PC-3 (cell line): ENCODE data around the gene CD99L2. TPM values are rescaled to one million over a fixed set of nuclear protein-coding genes. Genes with fewer than 3 reads are reported as not detected.
A peak's percentile ranks its signal among the peaks of the same experiment; 100 is the strongest.

Experiments
- ATAC-seq: fragments of 200-7000 bp; cut with Tn5 transposase; 2 replicates; pipeline ENCODE4 v1.9.1; 2020; ENCODE audit warnings: mild to moderate bottlenecking, moderate library complexity
- BruUV-seq: library from RNA; stranded (reverse); fragments of 400-500 nt; replicated peaks from 2 replicates; lab custom pipeline; 2021; lab: Mats Ljungman, UMichigan
- CTCF ChIA-PET: fragments of 300-600 bp; sonication (Branson Sonifier 250); formaldehyde crosslinking; loops from one replicate; lab custom pipeline; 2022; ENCODE audit warnings: antibody characterized with exemption; lab: Charles Lee
- POLR2A ChIA-PET: fragments of 300-600 bp; sonication (Branson Sonifier 250); formaldehyde crosslinking; loops from one replicate; lab custom pipeline; 2022; ENCODE audit warnings: antibody characterized with exemption; ENCODE audit not compliant: unreplicated experiment; lab: Charles Lee
- DNase-seq: peaks from one replicate; pipeline ENCODE4 v3.0.0-alpha.2; 2015
- H2AFZ ChIP-seq: fragments of 300-600 bp; sonication (generic); 2 replicates; pipeline ENCODE4 v1.6.0; 2016; ENCODE audit warnings: antibody characterized with exemption, low read length
- H3F3A ChIP-seq: fragments of 300-600 bp; sonication (generic); one replicate; pipeline ENCODE4 v1.6.0; 2017; ENCODE audit warnings: antibody characterized with exemption, low read length, control low read depth, mild to moderate bottlenecking; ENCODE audit not compliant: unreplicated experiment
- H3K27ac ChIP-seq: fragments of 300-600 bp; sonication (generic); 2 replicates; pipeline ENCODE4 v1.5.1; 2016; ENCODE audit warnings: mild to moderate bottlenecking, low read length
- H3K27me3 ChIP-seq: fragments of 300-600 bp; sonication (generic); 2 replicates; pipeline ENCODE4 v1.6.1; 2016; ENCODE audit warnings: low read length, mixed read lengths
- H3K36me3 ChIP-seq: fragments of 300-600 bp; sonication (generic); 2 replicates; pipeline ENCODE4 v1.6.1; 2016; ENCODE audit warnings: low read depth, mixed run types, low read length, mixed read lengths
- H3K4me1 ChIP-seq: fragments of 300-600 bp; sonication (generic); 2 replicates; pipeline ENCODE4 v1.5.1; 2016; ENCODE audit warnings: low read length; ENCODE audit not compliant: insufficient read depth
- H3K4me2 ChIP-seq: fragments of 300-600 bp; sonication (generic); 2 replicates; pipeline ENCODE4 v1.6.0; 2016; ENCODE audit warnings: low read length
- H3K4me3 ChIP-seq: fragments of 300-600 bp; sonication (generic); 2 replicates; pipeline ENCODE4 v1.5.1; 2016; ENCODE audit warnings: mild to moderate bottlenecking, low read length, mixed read lengths
- H3K79me2 ChIP-seq: fragments of 300-600 bp; sonication (generic); 2 replicates; pipeline ENCODE4 v1.6.1; 2017; ENCODE audit warnings: low read length, mixed read lengths
- H3K9ac ChIP-seq: fragments of 300-600 bp; sonication (generic); 2 replicates; pipeline ENCODE4 v1.6.0; 2016; ENCODE audit warnings: mild to moderate bottlenecking, low read length
- H3K9me2 ChIP-seq: fragments of 300-600 bp; sonication (generic); replicated peaks from 2 replicates; pipeline ENCODE4 v1.6.1; 2016; ENCODE audit warnings: mixed run types, low read length, mixed read lengths
- H3K9me3 ChIP-seq: fragments of 300-600 bp; sonication (generic); 2 replicates; pipeline ENCODE4 v1.6.1; 2016; ENCODE audit warnings: low read length, mixed read lengths
- H4K20me1 ChIP-seq: fragments of 300-600 bp; sonication (generic); 2 replicates; pipeline ENCODE4 v1.6.1; 2016; ENCODE audit warnings: low read length, mixed read lengths
- EZH2 ChIP-seq: fragments of 300-600 bp; sonication (generic); IDR thresholded peaks from one replicate; pipeline ENCODE4 v1.6.1; 2017; ENCODE audit warnings: antibody characterized with exemption, mild to moderate bottlenecking, low read length; ENCODE audit not compliant: unreplicated experiment
- EZH2phosphoT487 ChIP-seq: fragments of 300-600 bp; sonication (generic); IDR thresholded peaks from 2 replicates; pipeline ENCODE4 v1.6.1; 2018; ENCODE audit warnings: mild to moderate bottlenecking, antibody characterized with exemption, low read length, borderline replicate concordance
- intact Hi-C: fragments of 100-400 bp; cut with micrococcal nuclease; formaldehyde crosslinking; loops from 2 replicates; pipeline ENCODE4 v1.9.0; 2023
- total RNA-seq: library from RNA; depleted of rRNA; stranded (reverse); fragments of >200 nt; gene quantifications from 2 replicates; pipeline ENCODE4 v1.2.3, GENCODE V29; 2014
- TF ChIP-seq, protein P1 (sequence below): fragments of 300-600 bp; sonication (generic); conservative IDR thresholded peaks from 2 replicates; pipeline ENCODE4 v1.5.1; 2017; ENCODE audit warnings: antibody characterized with exemption, low read depth, mild to moderate bottlenecking, low read length

The CD99L2 gene
- total RNA-seq, 1 experiment from 2014 or later = 9.4 TPM

DNA sequence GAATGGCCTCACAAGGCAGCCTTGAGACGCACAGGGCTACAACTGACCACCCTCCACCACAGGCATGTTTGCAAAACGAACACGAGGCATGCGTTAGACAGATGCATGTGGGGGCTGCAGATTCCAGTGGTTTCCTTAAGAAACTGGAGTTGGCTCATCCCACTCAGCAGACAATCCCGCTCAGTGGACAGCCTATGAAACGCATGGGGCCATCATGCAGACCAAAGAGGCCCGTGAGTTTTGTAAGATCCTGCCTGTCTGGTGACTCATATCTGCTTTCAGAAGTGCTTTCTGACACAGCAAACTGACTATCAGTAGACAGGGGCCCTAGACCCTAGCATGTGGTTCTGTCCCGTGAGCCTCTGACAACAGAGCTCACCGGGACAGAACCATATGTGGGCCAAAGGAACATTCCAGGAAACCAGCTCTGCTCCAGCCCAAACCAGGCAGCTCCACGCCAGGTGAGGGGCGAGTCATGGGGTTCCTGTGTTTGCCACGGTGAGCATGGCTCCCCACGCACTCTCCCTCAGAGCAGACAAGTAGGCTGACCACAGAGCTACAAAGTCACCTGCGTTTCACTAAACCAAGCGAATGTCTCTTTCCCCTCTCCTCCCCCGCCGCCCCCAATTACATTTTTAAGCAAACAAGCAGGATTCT, 130.9 kb downstream of the CD99L2 start:
- Histone ChIP-seq H3K79me2 (no peaks in the 10 kb centered on the region), H3K27ac (no peak overlapping the region), H3K9ac (no peak overlapping the region), H3K4me3 (no peak overlapping the region), H3K4me2 (no peak overlapping the region), H3K9me2 (no peaks in the 10 kb centered on the region), H4K20me1 (no peaks in the 10 kb centered on the region), H3K4me1 (peaks cover 4% of the 10 kb centered on the region; the same call in 1 of the 2 replicates), H3F3A (no peaks in the 10 kb centered on the region), H3K9me3 (no peaks in the 10 kb centered on the region), H3K36me3 (no peaks in the 10 kb centered on the region), H3K27me3 (no peaks in the 10 kb centered on the region), H2AFZ (no peak overlapping the region)
- ChIA-PET POLR2A (no interaction called here), CTCF (no interaction called here)
- peak; percentile 21; the same call in 1 of the 2 replicates for ATAC-seq
- peak; percentile 28 for DNase-seq
- BruUV-seq = TSS peak; percentile 28
- TF ChIP-seq EZH2 (no peak), EZH2phosphoT487 (no peak)
- TF ChIP-seq, protein P1, sequence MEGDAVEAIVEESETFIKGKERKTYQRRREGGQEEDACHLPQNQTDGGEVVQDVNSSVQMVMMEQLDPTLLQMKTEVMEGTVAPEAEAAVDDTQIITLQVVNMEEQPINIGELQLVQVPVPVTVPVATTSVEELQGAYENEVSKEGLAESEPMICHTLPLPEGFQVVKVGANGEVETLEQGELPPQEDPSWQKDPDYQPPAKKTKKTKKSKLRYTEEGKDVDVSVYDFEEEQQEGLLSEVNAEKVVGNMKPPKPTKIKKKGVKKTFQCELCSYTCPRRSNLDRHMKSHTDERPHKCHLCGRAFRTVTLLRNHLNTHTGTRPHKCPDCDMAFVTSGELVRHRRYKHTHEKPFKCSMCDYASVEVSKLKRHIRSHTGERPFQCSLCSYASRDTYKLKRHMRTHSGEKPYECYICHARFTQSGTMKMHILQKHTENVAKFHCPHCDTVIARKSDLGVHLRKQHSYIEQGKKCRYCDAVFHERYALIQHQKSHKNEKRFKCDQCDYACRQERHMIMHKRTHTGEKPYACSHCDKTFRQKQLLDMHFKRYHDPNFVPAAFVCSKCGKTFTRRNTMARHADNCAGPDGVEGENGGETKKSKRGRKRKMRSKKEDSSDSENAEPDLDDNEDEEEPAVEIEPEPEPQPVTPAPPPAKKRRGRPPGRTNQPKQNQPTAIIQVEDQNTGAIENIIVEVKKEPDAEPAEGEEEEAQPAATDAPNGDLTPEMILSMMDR = no peak
- intact Hi-C loops = no loop called here

DNA sequence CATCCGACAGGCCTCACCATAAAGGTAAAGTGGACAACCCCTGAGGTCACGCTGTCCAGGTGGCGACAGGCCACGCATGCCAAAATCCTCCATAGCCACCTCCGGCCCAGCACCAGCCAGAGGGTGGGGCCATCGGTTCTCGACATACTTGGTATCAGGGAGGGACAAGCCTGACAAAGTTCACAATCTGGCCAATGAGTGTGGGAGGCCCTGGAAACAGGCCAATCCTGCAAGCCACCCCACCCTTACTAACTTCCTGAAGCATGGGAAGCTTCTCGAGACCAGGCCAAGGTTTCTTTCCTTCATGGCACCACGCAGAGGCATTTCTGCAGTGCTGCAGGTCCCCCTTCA, 131.4 kb downstream of the CD99L2 start:
- no peaks in the 10 kb centered on the region for H3F3A ChIP-seq
- no peaks in the 10 kb centered on the region for H3K9me2 ChIP-seq
- no TSS peak for BruUV-seq
- no peak overlapping the region for H3K4me3 ChIP-seq
- no peak overlapping the region for H3K27ac ChIP-seq
- POLR2A ChIA-PET = no interaction called here
- no peak overlapping the region for H3K4me2 ChIP-seq
- no peak overlapping the region for H2AFZ ChIP-seq
- no peaks in the 10 kb centered on the region for H3K27me3 ChIP-seq
- H4K20me1 ChIP-seq = no peaks in the 10 kb centered on the region
- CTCF ChIA-PET = no interaction called here
- peaks cover 4% of the 10 kb centered on the region; the same call in 1 of the 2 replicates for H3K4me1 ChIP-seq
- H3K9ac ChIP-seq = no peak overlapping the region
- no peaks in the 10 kb centered on the region for H3K79me2 ChIP-seq
- no peaks in the 10 kb centered on the region for H3K36me3 ChIP-seq
- intact Hi-C loops = no loop called here
- TF ChIP-seq EZH2 (no peak), EZH2phosphoT487 (no peak)
- TF ChIP-seq, protein P1 = no peak
- ATAC-seq (no peak; the same call in 1 of the 2 replicates), DNase-seq (no peak)
- no peaks in the 10 kb centered on the region for H3K9me3 ChIP-seq

DNA sequence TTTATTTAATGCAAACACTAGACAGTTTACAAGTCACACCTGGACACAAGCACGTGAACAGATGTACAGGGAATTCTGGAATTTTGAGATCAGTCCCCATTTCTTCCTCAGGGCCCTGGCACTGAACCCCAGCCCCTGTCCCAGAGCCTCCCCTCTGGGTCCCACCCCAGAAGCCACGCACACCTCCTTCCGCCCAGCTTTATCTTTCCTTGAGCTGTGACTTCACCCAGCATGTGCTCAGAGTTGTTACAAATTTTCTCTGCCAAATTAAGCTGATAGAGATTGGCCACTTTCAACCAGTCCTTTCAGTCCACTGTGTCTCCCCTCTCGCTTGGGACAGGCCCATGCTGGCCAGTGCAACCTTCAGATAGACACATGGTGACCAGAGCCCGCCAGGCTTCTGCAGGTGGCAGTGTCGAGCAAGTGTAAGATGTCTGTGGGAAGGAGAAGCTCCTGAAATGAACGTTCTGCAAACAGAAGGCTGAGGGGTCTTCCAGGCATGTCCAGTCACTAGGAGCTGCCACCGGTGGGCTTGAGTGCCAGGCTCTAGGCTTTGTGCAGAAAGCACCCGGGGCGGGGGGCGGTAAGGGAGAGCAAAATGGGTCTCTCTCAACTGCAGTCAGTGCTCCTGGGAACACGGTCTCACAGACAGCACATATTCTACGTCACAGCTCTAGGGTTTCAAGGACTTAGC, 132.0 kb downstream of the CD99L2 start:
- DNase-seq (no peak), ATAC-seq (peak; percentile 44)
- POLR2A ChIA-PET = no interaction called here
- intact Hi-C loops = no loop called here
- Histone ChIP-seq H3K4me2 (no peak overlapping the region), H3K4me1 (peaks cover 4% of the 10 kb centered on the region; the same call in 1 of the 2 replicates), H3F3A (no peaks in the 10 kb centered on the region), H3K27me3 (no peaks in the 10 kb centered on the region), H3K36me3 (no peaks in the 10 kb centered on the region), H4K20me1 (no peaks in the 10 kb centered on the region), H3K9ac (no peak overlapping the region), H3K4me3 (no peak overlapping the region), H3K79me2 (no peaks in the 10 kb centered on the region), H2AFZ (no peak overlapping the region), H3K9me3 (no peaks in the 10 kb centered on the region), H3K9me2 (no peaks in the 10 kb centered on the region), H3K27ac (no peak overlapping the region)
- TF ChIP-seq EZH2 = no peak
- TF ChIP-seq, protein P1 = peak; percentile 48
- no TSS peak for BruUV-seq
- CTCF ChIA-PET = no interaction called here
